IMR-90 (cell line): ENCODE results near the gene LEO1.

Source experiments
- CHD1 ChIP-seq: IDR thresholded peaks from 2 replicates; pipeline ENCODE4 v1.6.1; 2012; ENCODE audit warnings: low read depth, low read length, improper control_type of control experiment
- CTCF ChIP-seq: conservative IDR thresholded peaks from 2 replicates; pipeline ENCODE4 v1.5.1; 2012; ENCODE audit warnings: mild to moderate bottlenecking, low read depth, low read length, improper control_type of control experiment
- POLR2A ChIP-seq: IDR thresholded peaks from 2 replicates; pipeline ENCODE4 v1.6.1; 2012; ENCODE audit warnings: mild to moderate bottlenecking, low read depth, low read length
- RAD21 ChIP-seq: IDR thresholded peaks from 2 replicates; pipeline ENCODE4 v1.6.1; 2012; ENCODE audit warnings: low read length, improper control_type of control experiment

GRCh38 chr15:52019394-52020220, 48.0 kb upstream of the LEO1 start:
- no peak for TF ChIP-seq CTCF
- peak; percentile 95; the same call in 1 of the 2 replicates for TF ChIP-seq CHD1
- peak; percentile 92 for TF ChIP-seq POLR2A
- TF ChIP-seq RAD21: peak; percentile 31
